Measurements from ENCODE around the gene FALEC. TPM values are rescaled to one million over a fixed set of nuclear protein-coding genes. Genes with fewer than 3 reads are reported as not detected.

The FALEC gene
- total RNA-seq, 3 donors from 2014 or later: 2.2 TPM; not detected in 2

DNA sequence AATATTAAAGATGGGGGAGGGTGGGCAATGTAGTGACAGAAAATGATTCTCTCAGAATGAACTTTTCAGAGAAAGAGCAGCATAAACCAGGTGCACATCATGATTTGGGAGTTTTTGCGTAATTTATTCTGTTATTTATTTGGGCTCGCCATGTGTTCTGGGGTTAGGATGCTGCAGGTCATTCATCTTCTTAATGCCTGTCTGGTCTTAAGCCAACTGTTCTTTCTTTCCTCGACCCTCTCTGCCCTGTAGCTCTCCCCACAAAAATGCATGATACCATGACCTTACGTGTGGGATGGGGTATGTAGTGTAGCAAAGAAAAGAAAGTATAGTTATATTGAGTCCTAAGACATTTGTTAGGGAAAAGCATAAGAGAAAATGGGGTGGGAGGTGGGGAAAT is 40.7 kb upstream of the FALEC start:
- H3K27me3 ChIP-seq: no peaks in the 10 kb centered on the region
- H3K9me3 ChIP-seq: no peaks in the 10 kb centered on the region
- H3K36me3 ChIP-seq: no peaks in the 10 kb centered on the region
- H3K27ac ChIP-seq: no peak overlapping the region
- intact Hi-C loops (cut with DNase I; ENCODE audit: low total_unique reads): no loop called here
- TF ChIP-seq POLR2A (IDR thresholded peaks at IDR 0.05) (no peak), POLR2AphosphoS5 (IDR thresholded peaks at IDR 0.05) (no peak)
- TF ChIP-seq, protein P1, sequence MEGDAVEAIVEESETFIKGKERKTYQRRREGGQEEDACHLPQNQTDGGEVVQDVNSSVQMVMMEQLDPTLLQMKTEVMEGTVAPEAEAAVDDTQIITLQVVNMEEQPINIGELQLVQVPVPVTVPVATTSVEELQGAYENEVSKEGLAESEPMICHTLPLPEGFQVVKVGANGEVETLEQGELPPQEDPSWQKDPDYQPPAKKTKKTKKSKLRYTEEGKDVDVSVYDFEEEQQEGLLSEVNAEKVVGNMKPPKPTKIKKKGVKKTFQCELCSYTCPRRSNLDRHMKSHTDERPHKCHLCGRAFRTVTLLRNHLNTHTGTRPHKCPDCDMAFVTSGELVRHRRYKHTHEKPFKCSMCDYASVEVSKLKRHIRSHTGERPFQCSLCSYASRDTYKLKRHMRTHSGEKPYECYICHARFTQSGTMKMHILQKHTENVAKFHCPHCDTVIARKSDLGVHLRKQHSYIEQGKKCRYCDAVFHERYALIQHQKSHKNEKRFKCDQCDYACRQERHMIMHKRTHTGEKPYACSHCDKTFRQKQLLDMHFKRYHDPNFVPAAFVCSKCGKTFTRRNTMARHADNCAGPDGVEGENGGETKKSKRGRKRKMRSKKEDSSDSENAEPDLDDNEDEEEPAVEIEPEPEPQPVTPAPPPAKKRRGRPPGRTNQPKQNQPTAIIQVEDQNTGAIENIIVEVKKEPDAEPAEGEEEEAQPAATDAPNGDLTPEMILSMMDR (IDR thresholded peaks at IDR 0.05): no peak
- DNase-seq (ENCODE audit: low spot score in 2 of 2): no peak
- no peaks in the 10 kb centered on the region for H3K4me1 ChIP-seq
- H3K4me3 ChIP-seq: no peak overlapping the region

DNA sequence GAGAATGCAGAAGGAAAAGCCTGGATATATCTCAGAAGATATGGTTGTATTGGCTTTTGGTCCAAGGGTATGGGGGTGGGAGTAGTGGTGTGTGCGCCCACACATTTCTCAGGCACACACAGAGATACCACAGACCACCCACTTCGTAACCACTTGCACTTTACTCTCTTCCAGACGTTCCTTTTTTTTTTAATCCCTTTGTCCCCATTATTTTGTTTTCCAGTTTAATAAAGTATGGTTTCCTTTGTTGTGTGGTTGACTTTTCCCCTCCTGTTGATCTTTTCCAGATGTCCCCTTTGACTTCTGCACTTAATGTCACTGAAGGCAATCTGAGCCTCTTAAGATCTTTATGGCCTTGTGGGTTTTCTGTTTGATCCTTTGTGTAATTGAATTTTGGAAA is 38.8 kb upstream of the FALEC start:
- H3K4me3 ChIP-seq: no peak overlapping the region
- no peaks in the 10 kb centered on the region for H3K36me3 ChIP-seq
- TF ChIP-seq POLR2A (IDR thresholded peaks at IDR 0.05) (no peak), POLR2AphosphoS5 (IDR thresholded peaks at IDR 0.05) (no peak)
- TF ChIP-seq, protein P1 (IDR thresholded peaks at IDR 0.05): no peak
- no peak overlapping the region for H3K27ac ChIP-seq
- DNase-seq (ENCODE audit: low spot score in 2 of 2): no peak
- intact Hi-C loops (cut with DNase I; ENCODE audit: low total_unique reads): no loop called here
- H3K4me1 ChIP-seq: no peaks in the 10 kb centered on the region
- no peaks in the 10 kb centered on the region for H3K27me3 ChIP-seq
- no peaks in the 10 kb centered on the region for H3K9me3 ChIP-seq

DNA sequence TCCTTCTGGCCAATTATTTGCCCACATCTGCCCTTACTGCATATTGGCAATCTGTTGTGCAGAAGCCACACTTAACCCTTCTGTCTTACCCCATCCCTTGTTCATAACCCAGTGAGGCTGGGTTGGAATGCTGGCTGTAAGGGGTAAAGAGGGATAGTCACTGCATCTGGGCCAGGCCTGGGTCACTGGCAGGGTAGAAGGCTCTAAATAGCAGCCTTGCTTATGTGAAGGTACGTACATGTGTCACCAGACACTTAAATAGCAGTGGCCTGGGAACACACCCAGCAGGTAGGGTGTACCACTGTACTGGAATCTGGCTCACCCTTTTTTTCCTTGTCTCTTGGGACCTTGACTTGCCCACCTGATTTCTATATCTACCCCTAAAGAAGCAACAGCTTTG is 38.2 kb upstream of the FALEC start:
- intact Hi-C loops (cut with DNase I; ENCODE audit: low total_unique reads): no loop called here

DNA sequence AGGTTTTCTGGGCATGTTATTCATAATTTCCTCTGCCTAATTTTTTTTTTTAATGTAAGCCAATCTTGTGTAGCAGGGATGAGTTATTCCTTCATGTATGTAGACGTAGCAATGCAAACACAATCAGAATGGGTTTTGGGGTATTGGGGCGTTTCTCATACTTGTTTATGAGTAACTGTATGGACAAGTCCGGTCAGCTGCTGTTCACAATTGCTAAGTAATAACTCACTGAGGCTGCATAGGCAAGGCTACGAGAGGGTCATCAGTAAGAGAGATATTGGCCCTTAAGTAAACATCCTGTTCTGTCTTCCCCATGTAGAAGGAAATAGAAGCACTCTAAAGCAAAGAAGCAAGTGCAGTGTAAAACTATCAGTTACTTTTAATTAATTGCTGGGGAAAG is 37.8 kb upstream of the FALEC start:
- TF ChIP-seq POLR2A (IDR thresholded peaks at IDR 0.05): no peak
- TF ChIP-seq, protein P1 (IDR thresholded peaks at IDR 0.05): no peak
- TF ChIP-seq POLR2AphosphoS5 (IDR thresholded peaks at IDR 0.05): no peak
- no peak overlapping the region for H3K27ac ChIP-seq

More for the DNA sequence above, 38.2 kb upstream of the FALEC start:
- DNase-seq (ENCODE audit: low spot score in 2 of 2): no peak
- Histone ChIP-seq H3K27ac (peak overlapping the region in 1 of 2 donors; percentile 38), H3K36me3 (no peaks in the 10 kb centered on the region), H3K4me1 (no peaks in the 10 kb centered on the region), H3K9me3 (no peaks in the 10 kb centered on the region), H3K4me3 (no peak overlapping the region), H3K27me3 (no peaks in the 10 kb centered on the region)
- TF ChIP-seq, protein P1 (IDR thresholded peaks at IDR 0.05): no peak
- TF ChIP-seq POLR2AphosphoS5 (IDR thresholded peaks at IDR 0.05) (no peak), POLR2A (IDR thresholded peaks at IDR 0.05) (no peak)

DNA sequence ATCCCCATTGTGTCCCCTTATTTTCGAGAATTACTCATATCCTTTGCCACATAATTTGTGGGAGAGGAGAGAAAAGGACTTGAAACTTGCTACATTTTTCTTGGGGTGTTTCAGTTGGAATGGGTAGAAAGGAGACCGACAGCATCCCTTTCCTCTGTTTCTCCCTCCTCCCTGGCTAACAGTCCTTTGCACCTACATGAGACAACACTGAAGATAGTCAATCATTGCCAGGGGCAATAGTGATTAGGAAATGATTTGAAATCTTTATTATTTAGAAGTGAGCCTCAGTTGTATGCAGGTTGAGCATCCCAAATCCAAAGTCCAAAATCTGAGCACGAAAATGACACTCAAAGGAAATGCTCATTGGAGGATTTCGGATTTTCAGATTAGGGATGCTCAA is 36.2 kb upstream of the FALEC start:
- Histone ChIP-seq H3K4me1 (no peaks in the 10 kb centered on the region), H3K4me3 (no peak overlapping the region), H3K27me3 (no peaks in the 10 kb centered on the region), H3K36me3 (no peaks in the 10 kb centered on the region), H3K9me3 (no peaks in the 10 kb centered on the region), H3K27ac (no peak overlapping the region)
- no peak for DNase-seq (ENCODE audit: low spot score in 2 of 2)
- intact Hi-C loops (cut with DNase I; ENCODE audit: low total_unique reads): no loop called here
- TF ChIP-seq POLR2AphosphoS5 (IDR thresholded peaks at IDR 0.05) (no peak), POLR2A (IDR thresholded peaks at IDR 0.05) (no peak)
- TF ChIP-seq, protein P1 (IDR thresholded peaks at IDR 0.05): no peak

More for the DNA sequence above, 37.8 kb upstream of the FALEC start:
- DNase-seq (ENCODE audit: low spot score in 2 of 2): no peak
- H3K4me1 ChIP-seq: no peaks in the 10 kb centered on the region
- intact Hi-C loops (cut with DNase I; ENCODE audit: low total_unique reads): no loop called here
- no peaks in the 10 kb centered on the region for H3K27me3 ChIP-seq
- H3K9me3 ChIP-seq: no peaks in the 10 kb centered on the region
- H3K4me3 ChIP-seq: no peak overlapping the region
- H3K36me3 ChIP-seq: no peaks in the 10 kb centered on the region
